ENCODE measurements around the gene UGT1A6.
"Not testable (repeated sequence)": the region's sequence is repeated elsewhere in the genome, so short reads cannot be mapped to it uniquely, and the experiment has no call there.

The UGT1A6 gene

DNA sequence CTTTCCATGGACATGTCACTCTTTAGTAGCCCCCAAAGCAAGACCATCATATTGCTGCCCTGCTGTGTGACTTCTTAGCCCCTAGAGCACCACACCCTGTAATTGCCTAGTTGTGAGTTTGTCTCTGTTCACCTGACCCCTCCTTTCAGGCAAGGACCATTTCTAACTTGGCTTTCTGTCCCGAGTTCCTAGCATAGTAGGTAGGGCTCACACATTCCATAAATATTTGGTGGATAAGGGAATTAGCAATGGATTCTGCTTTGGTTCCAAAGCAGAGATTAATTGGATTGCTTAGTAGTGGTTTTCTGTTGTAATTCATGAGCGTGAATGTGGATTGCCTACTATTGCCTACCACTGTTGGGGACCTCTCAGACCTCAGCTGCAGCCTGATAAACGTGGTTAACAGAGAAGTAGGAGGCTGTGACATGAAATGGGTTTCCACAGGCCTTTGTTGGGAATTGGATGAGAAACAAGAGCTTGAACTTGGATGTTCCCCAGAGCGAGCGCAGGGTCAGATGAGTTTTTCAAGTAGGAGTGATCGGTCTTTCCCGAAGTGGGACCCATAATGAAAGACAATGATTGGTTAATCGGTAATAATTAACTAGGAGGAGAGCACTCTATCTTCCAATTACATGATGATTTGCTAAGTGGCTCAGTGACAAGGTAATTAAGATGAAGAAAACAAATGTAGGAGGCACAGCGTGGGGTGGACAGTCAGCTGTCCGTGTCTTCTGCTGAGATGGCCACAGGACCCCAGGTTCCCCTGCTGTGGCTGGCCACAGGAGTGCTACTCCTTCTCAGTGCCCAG is 54.0 kb downstream of the UGT1A6 start:
- ATAC-seq (replicated peaks; ENCODE audit: extremely low read depth, poor library complexity, severe bottlenecking), result no peak
- H3K27ac Mint-ChIP-seq (ENCODE audit: low read depth), result no peak overlapping the region
- H3K36me3 Mint-ChIP-seq (ENCODE audit: insufficient read depth), result no peaks in the 10 kb centered on the region
- peaks cover 58% of the 10 kb centered on the region for H3K27me3 Mint-ChIP-seq
- H3K4me3 Mint-ChIP-seq, result no peak overlapping the region
- no peaks in the 10 kb centered on the region for H3K4me1 Mint-ChIP-seq
- no peaks in the 10 kb centered on the region for H3K9me3 Mint-ChIP-seq
- DNase-seq (ENCODE audit: low spot score in 2 of 2), result no peak

DNA sequence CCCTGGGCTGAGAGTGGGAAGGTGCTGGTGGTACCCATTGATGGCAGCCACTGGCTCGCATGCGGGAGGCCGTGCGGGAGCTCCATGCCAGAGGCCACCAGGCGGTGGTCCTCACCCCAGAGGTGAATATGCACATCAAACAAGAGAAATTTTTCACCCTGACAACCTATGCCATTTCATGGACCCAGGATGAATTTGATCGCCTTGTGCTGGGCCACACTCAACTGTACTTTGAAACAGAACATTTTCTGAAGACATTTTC is 54.5 kb downstream of the UGT1A6 start:
- H3K9me3 Mint-ChIP-seq, result no peaks in the 10 kb centered on the region
- H3K27me3 Mint-ChIP-seq, result peaks cover 64% of the 10 kb centered on the region
- no peak overlapping the region for H3K27ac Mint-ChIP-seq (ENCODE audit: low read depth)
- H3K36me3 Mint-ChIP-seq (ENCODE audit: insufficient read depth), result no peaks in the 10 kb centered on the region
- ATAC-seq (replicated peaks; ENCODE audit: extremely low read depth, poor library complexity, severe bottlenecking), result no peak
- no peak overlapping the region for H3K4me3 Mint-ChIP-seq
- DNase-seq (ENCODE audit: low spot score in 2 of 2), result no peak
- H3K4me1 Mint-ChIP-seq, result no peaks in the 10 kb centered on the region

GRCh38 chr2:233750689-233751088 is 58.0 kb downstream of the UGT1A6 start:
- H3K27me3 Mint-ChIP-seq, result peaks cover 80% of the 10 kb centered on the region
- H3K9me3 Mint-ChIP-seq; H3K27ac Mint-ChIP-seq (ENCODE audit: low read depth); ATAC-seq (replicated peaks; ENCODE audit: extremely low read depth, poor library complexity, severe bottlenecking); DNase-seq (ENCODE audit: low spot score in 2 of 2); H3K36me3 Mint-ChIP-seq (ENCODE audit: insufficient read depth); H3K4me1 Mint-ChIP-seq; H3K4me3 Mint-ChIP-seq: not testable (repeated sequence)

DNA sequence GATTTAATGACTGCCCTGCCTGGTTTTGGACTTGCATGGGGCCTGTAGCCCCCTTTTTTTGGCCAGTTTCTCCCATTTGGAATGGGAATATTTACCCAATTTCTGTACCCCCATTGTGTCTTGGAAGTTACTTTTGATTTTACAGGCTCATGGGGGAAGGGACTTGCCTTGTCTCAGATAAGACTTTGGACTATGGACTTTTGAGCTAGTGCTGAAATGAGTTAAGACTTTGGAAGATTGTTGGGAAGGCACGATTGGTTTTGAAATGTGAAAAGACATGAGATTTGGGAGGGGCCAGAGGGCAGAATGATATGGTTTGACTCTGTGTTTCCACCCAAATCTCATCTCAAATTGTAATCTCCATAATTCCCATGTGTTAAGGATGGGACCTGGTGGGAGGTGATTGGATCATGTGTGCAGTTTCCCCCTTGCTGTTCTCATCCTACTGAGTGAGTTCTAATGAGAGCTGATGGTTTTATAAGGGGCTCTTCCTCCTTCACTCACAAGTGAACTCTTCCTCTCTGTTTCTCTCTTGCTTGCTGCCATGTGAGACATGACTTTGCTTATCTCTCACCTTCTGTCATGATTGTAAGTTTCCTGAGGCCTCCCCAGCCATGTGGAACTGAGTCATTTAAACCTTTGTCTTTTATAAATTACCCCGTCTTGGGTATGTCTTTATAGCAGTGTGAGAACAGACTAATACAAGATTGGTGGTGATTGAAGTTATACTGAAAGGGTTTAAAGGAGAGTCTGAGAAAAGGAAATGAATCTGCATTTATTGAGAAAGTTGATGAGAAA is 58.7 kb downstream of the UGT1A6 start:
- not testable (repeated sequence) for H3K9me3 Mint-ChIP-seq; DNase-seq (ENCODE audit: low spot score in 2 of 2); H3K4me3 Mint-ChIP-seq; H3K4me1 Mint-ChIP-seq; ATAC-seq (replicated peaks; ENCODE audit: extremely low read depth, poor library complexity, severe bottlenecking); H3K27ac Mint-ChIP-seq (ENCODE audit: low read depth); H3K36me3 Mint-ChIP-seq (ENCODE audit: insufficient read depth)
- H3K27me3 Mint-ChIP-seq, result peaks cover 76% of the 10 kb centered on the region

DNA sequence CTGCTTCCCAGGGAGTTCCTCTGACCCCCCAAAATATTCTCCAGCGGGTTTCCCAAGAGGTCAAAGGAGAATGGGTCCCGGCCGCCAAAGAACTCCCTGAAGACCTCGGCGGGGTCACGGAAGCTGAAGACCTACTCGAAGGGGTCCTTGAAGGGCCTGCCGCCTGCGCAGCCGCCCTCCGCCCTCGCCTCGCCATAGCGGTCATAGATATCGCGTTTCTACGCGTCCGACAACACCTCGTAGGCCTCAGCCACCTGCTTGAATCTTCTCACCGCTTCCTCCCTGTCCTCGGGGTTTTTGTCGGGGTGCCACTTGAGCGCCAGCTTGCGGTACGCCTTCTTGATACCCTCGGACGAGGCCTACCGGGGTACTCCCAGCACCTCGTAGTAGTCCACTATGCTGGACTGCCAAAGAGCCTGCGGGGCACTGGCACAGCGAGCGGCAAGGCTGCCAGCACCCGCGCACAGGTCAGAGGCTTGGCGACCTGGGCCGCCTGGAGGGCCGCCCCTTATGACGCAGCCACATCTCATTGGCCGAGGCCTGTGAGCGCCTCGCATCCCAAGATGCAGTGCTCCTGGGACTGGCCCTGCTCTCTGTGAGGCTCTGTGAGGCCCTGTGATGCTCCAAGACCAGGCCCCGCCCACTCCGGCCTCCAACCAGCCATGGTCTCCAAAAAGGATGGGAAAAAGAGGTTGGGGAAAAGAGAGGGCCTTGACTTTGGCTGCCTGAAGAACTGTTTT is 62.4 kb downstream of the UGT1A6 start:
- H3K4me3 Mint-ChIP-seq, result no peak overlapping the region
- H3K9me3 Mint-ChIP-seq, result no peaks in the 10 kb centered on the region
- H3K36me3 Mint-ChIP-seq (ENCODE audit: insufficient read depth), result peaks cover 1% of the 10 kb centered on the region
- no peak overlapping the region for H3K27ac Mint-ChIP-seq (ENCODE audit: low read depth)
- no peak for DNase-seq (ENCODE audit: low spot score in 2 of 2)
- H3K27me3 Mint-ChIP-seq, result peaks cover 49% of the 10 kb centered on the region
- H3K4me1 Mint-ChIP-seq, result no peaks in the 10 kb centered on the region
- ATAC-seq (replicated peaks; ENCODE audit: extremely low read depth, poor library complexity, severe bottlenecking), result no peak

- Mint-ChIP-seq H3K36me3 (ENCODE audit: insufficient read depth) (peaks cover 1% of the 10 kb centered on the region), H3K4me1 (no peaks in the 10 kb centered on the region), H3K4me3 (no peak overlapping the region), H3K27ac (ENCODE audit: low read depth) (no peak overlapping the region), H3K9me3 (no peaks in the 10 kb centered on the region), H3K27me3 (peaks cover 43% of the 10 kb centered on the region)
- DNase-seq (ENCODE audit: low spot score in 2 of 2), result no peak
- ATAC-seq (replicated peaks; ENCODE audit: extremely low read depth, poor library complexity, severe bottlenecking), result no peak
These were observed 63.9 kb downstream of the UGT1A6 start for GRCh38 chr2:233756429-233757081.

GRCh38 chr2:233758141-233758540 is 65.5 kb downstream of the UGT1A6 start:
- DNase-seq (ENCODE audit: low spot score in 2 of 2) (no peak), ATAC-seq (replicated peaks; ENCODE audit: extremely low read depth, poor library complexity, severe bottlenecking) (no peak)
- H3K9me3 Mint-ChIP-seq, result no peaks in the 10 kb centered on the region
- peaks cover 1% of the 10 kb centered on the region for H3K36me3 Mint-ChIP-seq (ENCODE audit: insufficient read depth)
- H3K4me3 Mint-ChIP-seq, result no peak overlapping the region
- no peak overlapping the region for H3K27ac Mint-ChIP-seq (ENCODE audit: low read depth)
- no peaks in the 10 kb centered on the region for H3K4me1 Mint-ChIP-seq
- peaks cover 32% of the 10 kb centered on the region for H3K27me3 Mint-ChIP-seq

GRCh38 chr2:233758849-233759248 is 66.2 kb downstream of the UGT1A6 start:
- Mint-ChIP-seq H3K4me3 (no peak overlapping the region), H3K27me3 (peaks cover 32% of the 10 kb centered on the region), H3K27ac (ENCODE audit: low read depth) (no peak overlapping the region), H3K36me3 (ENCODE audit: insufficient read depth) (peaks cover 1% of the 10 kb centered on the region), H3K4me1 (no peaks in the 10 kb centered on the region), H3K9me3 (no peaks in the 10 kb centered on the region)
- DNase-seq (ENCODE audit: low spot score in 2 of 2) (no peak), ATAC-seq (replicated peaks; ENCODE audit: extremely low read depth, poor library complexity, severe bottlenecking) (no peak)

DNA sequence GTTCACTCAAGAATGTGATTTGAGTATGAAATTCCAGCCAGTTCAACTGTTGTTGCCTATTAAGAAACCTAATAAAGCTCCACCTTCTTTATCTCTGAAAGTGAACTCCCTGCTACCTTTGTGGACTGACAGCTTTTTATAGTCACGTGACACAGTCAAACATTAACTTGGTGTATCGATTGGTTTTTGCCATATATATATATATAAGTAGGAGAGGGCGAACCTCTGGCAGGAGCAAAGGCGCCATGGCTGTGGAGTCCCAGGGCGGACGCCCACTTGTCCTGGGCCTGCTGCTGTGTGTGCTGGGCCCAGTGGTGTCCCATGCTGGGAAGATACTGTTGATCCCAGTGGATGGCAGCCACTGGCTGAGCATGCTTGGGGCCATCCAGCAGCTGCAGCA is 67.4 kb downstream of the UGT1A6 start, which contains the start of gene UGT1A1:
TSS of gene UGT1A1 (plus strand) at position 228 of the 400 bp plus-strand sequence. CDS start at position 246, 18 bp downstream.
- Mint-ChIP-seq H3K4me1 (no peaks in the 10 kb centered on the region), H3K36me3 (ENCODE audit: insufficient read depth) (peaks cover 1% of the 10 kb centered on the region), H3K27ac (ENCODE audit: low read depth) (no peak within 1 kb of the TSS), H3K27me3 (peaks cover 38% of the 10 kb centered on the region), H3K4me3 (no peak within 1 kb of the TSS), H3K9me3 (no peaks in the 10 kb centered on the region)
- ATAC-seq (replicated peaks; ENCODE audit: extremely low read depth, poor library complexity, severe bottlenecking) (no peak), DNase-seq (ENCODE audit: low spot score in 2 of 2) (no peak)

DNA sequence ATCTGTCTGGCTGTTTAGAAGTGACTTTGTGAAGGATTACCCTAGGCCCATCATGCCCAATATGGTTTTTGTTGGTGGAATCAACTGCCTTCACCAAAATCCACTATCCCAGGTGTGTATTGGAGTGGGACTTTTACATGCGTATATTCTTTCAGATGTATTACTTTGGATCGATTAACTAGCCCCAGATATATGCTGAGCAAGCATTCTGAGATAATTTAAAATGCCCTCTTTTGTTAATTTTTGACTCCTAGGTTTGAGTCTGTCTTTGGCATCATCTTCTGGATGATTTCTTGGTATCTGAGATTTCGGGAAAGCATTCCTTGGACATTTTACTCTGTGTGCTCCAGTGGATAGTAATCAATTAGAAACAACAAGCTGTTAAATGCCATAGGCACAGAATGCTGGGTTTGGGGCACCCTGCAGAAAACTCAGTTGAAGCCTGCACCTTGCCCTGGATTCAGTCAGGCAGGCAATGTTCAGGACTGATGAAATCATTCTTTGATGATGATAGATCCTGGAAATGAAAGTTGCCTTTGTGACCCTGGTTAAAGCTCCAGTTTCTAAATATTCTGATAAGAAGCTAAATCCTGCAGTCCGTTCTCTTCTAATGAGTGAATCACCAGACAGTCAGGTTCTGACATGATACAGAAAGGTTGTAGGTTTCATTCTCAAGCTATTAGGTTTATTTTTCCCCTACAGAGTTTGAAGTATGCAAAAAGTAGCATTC is 68.5 kb downstream of the UGT1A6 start:
- no peaks in the 10 kb centered on the region for H3K9me3 Mint-ChIP-seq
- DNase-seq (ENCODE audit: low spot score in 2 of 2), result no peak

DNA sequence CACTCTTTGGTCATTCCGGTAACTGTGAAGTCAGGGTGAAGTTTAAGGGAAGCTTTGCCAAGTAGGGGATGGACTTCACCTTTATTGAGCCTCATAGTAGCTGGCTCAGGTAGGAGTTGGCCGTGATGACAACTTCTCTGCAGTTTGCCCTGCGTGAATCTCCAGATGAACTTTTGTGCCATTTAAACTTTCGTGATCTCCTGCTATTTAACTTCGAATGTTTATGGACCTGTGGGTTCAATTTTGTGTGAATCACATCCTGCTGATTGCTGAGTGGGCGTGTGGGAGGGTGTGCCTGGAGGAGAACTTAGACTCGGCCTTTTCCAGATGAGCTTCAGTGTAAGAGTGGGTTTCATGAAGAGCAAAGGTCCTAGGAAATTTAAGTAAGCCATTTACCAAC is 71.6 kb downstream of the UGT1A6 start:
- peaks cover 52% of the 10 kb centered on the region for H3K27me3 Mint-ChIP-seq
- no peaks in the 10 kb centered on the region for H3K36me3 Mint-ChIP-seq (ENCODE audit: insufficient read depth)
- no peaks in the 10 kb centered on the region for H3K4me1 Mint-ChIP-seq

More for the DNA sequence above, 68.5 kb downstream of the UGT1A6 start:
- no peak overlapping the region for H3K27ac Mint-ChIP-seq (ENCODE audit: low read depth)
- H3K36me3 Mint-ChIP-seq (ENCODE audit: insufficient read depth), result peaks cover 1% of the 10 kb centered on the region
- no peak for ATAC-seq (replicated peaks; ENCODE audit: extremely low read depth, poor library complexity, severe bottlenecking)
- no peaks in the 10 kb centered on the region for H3K4me1 Mint-ChIP-seq
- H3K27me3 Mint-ChIP-seq, result peaks cover 44% of the 10 kb centered on the region
- no peak overlapping the region for H3K4me3 Mint-ChIP-seq

DNA sequence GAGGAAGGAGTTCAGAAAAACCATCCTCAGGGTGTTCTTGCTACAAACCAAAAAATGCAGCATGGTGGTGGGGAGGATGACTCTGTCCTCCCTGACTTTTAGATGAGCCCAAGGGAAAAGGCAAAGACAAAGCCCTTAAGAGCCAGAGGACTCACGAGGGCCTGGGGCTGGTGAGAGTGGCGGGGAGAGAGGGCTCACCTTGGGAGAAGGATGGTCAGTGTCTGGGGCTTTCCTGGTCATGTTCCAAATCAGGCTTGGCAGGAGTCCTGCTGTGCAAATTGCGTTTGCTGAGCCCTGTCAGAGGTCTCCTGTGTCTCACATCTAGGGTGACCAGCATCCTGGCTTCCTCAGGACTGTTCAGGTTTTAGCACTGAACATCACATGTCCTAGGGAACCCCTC is 72.1 kb downstream of the UGT1A6 start:
- ATAC-seq (replicated peaks; ENCODE audit: extremely low read depth, poor library complexity, severe bottlenecking) (no peak), DNase-seq (ENCODE audit: low spot score in 2 of 2) (no peak)
- Mint-ChIP-seq H3K27me3 (peaks cover 57% of the 10 kb centered on the region), H3K27ac (ENCODE audit: low read depth) (no peak overlapping the region), H3K36me3 (ENCODE audit: insufficient read depth) (no peaks in the 10 kb centered on the region), H3K9me3 (no peaks in the 10 kb centered on the region), H3K4me1 (no peaks in the 10 kb centered on the region), H3K4me3 (no peak overlapping the region)

More for the DNA sequence above, 71.6 kb downstream of the UGT1A6 start:
- Mint-ChIP-seq H3K9me3 (no peaks in the 10 kb centered on the region), H3K4me3 (no peak overlapping the region), H3K27ac (ENCODE audit: low read depth) (no peak overlapping the region)
- no peak for DNase-seq (ENCODE audit: low spot score in 2 of 2)
- ATAC-seq (replicated peaks; ENCODE audit: extremely low read depth, poor library complexity, severe bottlenecking), result no peak

Data from central memory CD8-positive, alpha-beta T cell (primary cell).